IMR-90 (cell line): ENCODE data around the gene TUBG2. TPM values are rescaled to one million over a fixed set of nuclear protein-coding genes. Genes with fewer than 3 reads are reported as not detected.
A peak's percentile ranks its signal among the peaks of the same experiment; 100 is the strongest.

Source experiments
- ATAC-seq: fragments of 200-7000 bp; cut with Tn5 transposase; 2 replicates; pipeline ENCODE4 v1.9.1; 2020; ENCODE audit warnings: low read depth, mild to moderate bottlenecking, moderate library complexity
- BruUV-seq: library from RNA; stranded (reverse); fragments of 400-500 nt; replicated peaks from 2 replicates; lab custom pipeline; 2021; lab: Mats Ljungman, UMichigan
- CTCF ChIA-PET: fragments of 300-600 bp; formaldehyde crosslinking; extraction: SDS; loops from one replicate; lab custom pipeline; 2021; ENCODE audit warnings: antibody characterized with exemption; lab: Yijun Ruan, JAX
- POLR2A ChIA-PET: fragments of 300-600 bp; sonication (Branson Sonifier 250); formaldehyde crosslinking; loops from one replicate; lab custom pipeline; 2022; ENCODE audit warnings: antibody characterized with exemption; ENCODE audit not compliant: unreplicated experiment; lab: Charles Lee
- DNase-seq: peaks from one replicate; pipeline ENCODE4 v3.0.0; 2013
- H2AFZ ChIP-seq: replicated peaks from 2 replicates; pipeline ENCODE3; 2013; ENCODE audit warnings: low read length, mild to moderate bottlenecking; ENCODE audit not compliant: poor library complexity
- H2AK5ac ChIP-seq: 2 replicates; pipeline ENCODE4 v1.6.1; 2013; ENCODE audit warnings: low read depth, low read length, inconsistent platforms
- H2AK9ac ChIP-seq: replicated peaks from 2 replicates; pipeline ENCODE3; 2013; ENCODE audit warnings: mild to moderate bottlenecking, low read depth, low read length, moderate library complexity; ENCODE audit not compliant: poor library complexity
- H2BK120ac ChIP-seq: 2 replicates; pipeline ENCODE4 v1.6.1; 2013; ENCODE audit warnings: low read depth, low read length, inconsistent platforms
- H2BK15ac ChIP-seq: 3 replicates; pipeline ENCODE4 v1.6.1; 2013; ENCODE audit warnings: low read depth, low read length, inconsistent platforms
- H2BK20ac ChIP-seq: 2 replicates; pipeline ENCODE4 v1.6.1; 2013; ENCODE audit warnings: low read depth, mild to moderate bottlenecking, inconsistent platforms, low read length, moderate library complexity
- H2BK5ac ChIP-seq: 2 replicates; pipeline ENCODE4 v1.6.1; 2013; ENCODE audit warnings: mild to moderate bottlenecking, low read depth, low read length, inconsistent platforms; ENCODE audit not compliant: poor library complexity, severe bottlenecking
- H3K14ac ChIP-seq: replicated peaks from 2 replicates; pipeline ENCODE4 v1.6.1; 2013; ENCODE audit warnings: low read depth, low read length, inconsistent platforms
- H3K18ac ChIP-seq: 2 replicates; pipeline ENCODE4 v1.6.1; 2013; ENCODE audit warnings: low read depth, low read length, control low read depth
- H3K23ac ChIP-seq: 2 replicates; pipeline ENCODE4 v1.6.1; 2013; ENCODE audit warnings: low read depth, low read length, inconsistent platforms
- H3K27ac ChIP-seq: 2 replicates; pipeline ENCODE4 v1.5.1; 2013; ENCODE audit warnings: mild to moderate bottlenecking, control low read depth, low read length; ENCODE audit not compliant: insufficient read depth
- H3K27me3 ChIP-seq: 2 replicates; pipeline ENCODE4 v1.6.1; 2013; ENCODE audit warnings: low read length; ENCODE audit not compliant: control insufficient read depth, insufficient read depth
- H3K36me3 ChIP-seq: 2 replicates; pipeline ENCODE4 v1.6.1; 2013; ENCODE audit warnings: low read length, mixed read lengths; ENCODE audit not compliant: control insufficient read depth, insufficient read depth
- H3K4ac ChIP-seq: 2 replicates; pipeline ENCODE4 v1.6.1; 2013; ENCODE audit warnings: low read depth, low read length, inconsistent platforms
- H3K4me1 ChIP-seq: 2 replicates; pipeline ENCODE4 v1.6.1; 2013; ENCODE audit warnings: low read length, mixed read lengths; ENCODE audit not compliant: control insufficient read depth, insufficient read depth
- H3K4me2 ChIP-seq: 2 replicates; pipeline ENCODE4 v1.6.1; 2013; ENCODE audit warnings: low read depth, mild to moderate bottlenecking, control low read depth, low read length, moderate library complexity
- H3K4me3 ChIP-seq: 2 replicates; pipeline ENCODE4 v1.5.1; 2013; ENCODE audit warnings: low read depth, mild to moderate bottlenecking, control low read depth, low read length, moderate library complexity; ENCODE audit not compliant: insufficient read depth
- H3K56ac ChIP-seq: 2 replicates; pipeline ENCODE4 v1.6.1; 2013; ENCODE audit warnings: low read length, inconsistent platforms; ENCODE audit not compliant: insufficient read depth; ENCODE audit errors: extremely low read depth
- H3K79me1 ChIP-seq, 2 experiments: 2 replicates each; pipeline ENCODE4 v1.6.1; 2013; ENCODE audit warnings: low read length in 2 of 2, inconsistent platforms in 1 of 2, low read depth in 1 of 2
- H3K9ac ChIP-seq: 2 replicates; pipeline ENCODE4 v1.6.1; 2013; ENCODE audit warnings: low read depth, low read length, control low read depth
- H3K9me1 ChIP-seq: 2 replicates; pipeline ENCODE4 v1.6.1; 2013; ENCODE audit warnings: low read length, inconsistent platforms; ENCODE audit not compliant: insufficient read depth
- H3K9me3 ChIP-seq: 2 replicates; pipeline ENCODE4 v1.6.1; 2013; ENCODE audit warnings: low read length; ENCODE audit not compliant: control insufficient read depth, insufficient read depth
- H4K20me1 ChIP-seq: 2 replicates; pipeline ENCODE4 v1.6.1; 2013; ENCODE audit warnings: low read length, inconsistent platforms; ENCODE audit not compliant: insufficient read depth
- H4K5ac ChIP-seq: 2 replicates; pipeline ENCODE4 v1.6.1; 2013; ENCODE audit warnings: mild to moderate bottlenecking, low read depth, low read length, control low read depth
- H4K8ac ChIP-seq, 2 experiments: 2 replicates each; pipeline ENCODE4 v1.6.1; 2013; ENCODE audit warnings: low read depth in 2 of 2, low read length in 2 of 2, control low read depth in 1 of 2, inconsistent platforms in 1 of 2
- H4K91ac ChIP-seq: 2 replicates; pipeline ENCODE4 v1.6.1; 2013; ENCODE audit warnings: low read depth, low read length, inconsistent platforms; ENCODE audit not compliant: insufficient read depth
- BHLHE40 ChIP-seq: fragments of 150-350 bp; IDR thresholded peaks from 2 replicates; pipeline ENCODE4 v1.6.1; 2016; ENCODE audit warnings: mild to moderate bottlenecking, low read depth, low read length
- WGBS, 2 experiments: methylation state at CpG; one replicate each; pipeline versions ENCODE4 v1.1.5 to v1.1.7; 2013; ENCODE audit warnings: missing lambda C conversion rate in 2 of 2; ENCODE audit not compliant: insufficient read length in 1 of 2; ENCODE audit errors: extremely low coverage in 2 of 2; 5-methylcytosine and 5-hydroxymethylcytosine counted together
- dilution Hi-C: fragments of 300-500 bp; cut with HindIII; formaldehyde crosslinking; loops from one replicate; pipeline ENCODE4 v1.14.3; 2018; ENCODE audit warnings: low sequenced_read_pairs; ENCODE audit not compliant: unreplicated experiment
- in situ Hi-C: fragments of 300-500 bp; cut with MboI; formaldehyde crosslinking; loops from 3 replicates; pipeline ENCODE4 v1.14.3; 2019; ENCODE audit warnings: low sequenced_read_pairs, inconsistent platforms, mixed read lengths
- intact Hi-C: fragments of 100-400 bp; cut with micrococcal nuclease; formaldehyde crosslinking; loops from 2 replicates; pipeline ENCODE4 v1.10.0; 2022
- polyA plus RNA-seq, 3 experiments: library from polyadenylated mRNA; depleted of rRNA; stranded (reverse); fragments of >200 nt; gene quantifications; 2 replicates each; pipeline ENCODE4 v1.2.3, GENCODE V29; 2012; ENCODE audit warnings: low replicate concordance in 1 of 3
- total RNA-seq: library from RNA; depleted of rRNA; stranded (reverse); fragments of >200 nt; gene quantifications from 2 replicates; pipeline ENCODE4 v1.2.3, GENCODE V29; 2012

TUBG2 gene
- total and polyA plus RNA-seq, 2 of the 4 experiments (the other 2 are of a cell fraction), result 3.6 to 24.6 TPM

- H3K36me3 ChIP-seq, result peaks cover 8% of the 10 kb centered on the region
- H2BK120ac ChIP-seq, result peak overlapping the region; percentile 43; the same call in 1 of the 2 replicates
- peaks cover 17% of the 10 kb centered on the region for H3K9me1 ChIP-seq
- ChIA-PET POLR2A (no interaction called here), CTCF (interaction anchor here (0.6 to 3.8 kb wide), 2 partner anchors 13 to 102 kb away, joined by 3 to 15 read pairs; no protein-coding TSS in a partner anchor)
- peak overlapping the region; percentile 99 for H2AFZ ChIP-seq
- intact Hi-C loops, result no loop called here
- BruUV-seq, result no TSS peak
- H4K5ac ChIP-seq, result peak overlapping the region; percentile 93; the same call in 1 of the 2 replicates
- H4K91ac ChIP-seq, result peak overlapping the region; percentile 2
- H3K4me2 ChIP-seq, result 0 out of 2 replicates have a peak overlapping the region, but pooled peaks have one; percentile 1
- dilution Hi-C loops, result no loop called here
- no peak overlapping the region for H2BK20ac ChIP-seq
- no peak overlapping the region for H3K18ac ChIP-seq
- H3K4me3 ChIP-seq, result no peak overlapping the region
- peaks cover 13 to 61% of the 10 kb centered on the region in 2 experiments for H3K79me1 ChIP-seq
- peak overlapping the region; percentile 94 for H2AK9ac ChIP-seq
- peak; percentile 29 for DNase-seq
- H3K4me1 ChIP-seq, result peaks cover 30% of the 10 kb centered on the region
- in situ Hi-C loops, result loop anchor here (5.0 to 25.0 kb wide), 2 partner anchors 103 to 632 kb away; partner anchors contain the start of gene PSMC3IP
- no peak overlapping the region for H2BK5ac ChIP-seq
- no peak overlapping the region for H3K27ac ChIP-seq
- peak overlapping the region; percentile 78; the same call in 1 of the 2 replicates for H2AK5ac ChIP-seq
- peak overlapping the region; percentile 99 for H3K4ac ChIP-seq
- no peaks in the 10 kb centered on the region for H3K9me3 ChIP-seq
- no peaks in the 10 kb centered on the region for H3K27me3 ChIP-seq
- TF ChIP-seq BHLHE40, result no peak
- 53% methylated on average over 19 of the region's 20 CpGs; no CpG with 5 or more reads in 1 of the 2 experiments for WGBS, 2 experiments
- H3K23ac ChIP-seq, result peak overlapping the region; percentile 10; the same call in 1 of the 2 replicates
- no peak overlapping the region for H3K9ac ChIP-seq
- peak overlapping the region; percentile 87 to 94; a peak in 2 of 4 replicates for H4K8ac ChIP-seq
- no peak overlapping the region; the same call in 2 of the 3 replicates for H2BK15ac ChIP-seq
- peak overlapping the region; percentile 74; the same call in 1 of the 2 replicates for H3K14ac ChIP-seq
- no peak overlapping the region for H3K56ac ChIP-seq
- ATAC-seq, result no peak
- peaks cover 18% of the 10 kb centered on the region for H4K20me1 ChIP-seq
Measured at GRCh38 chr17:42680331-42680808, 21.3 kb downstream of the TUBG2 start.
